GM18909 (cell line): ENCODE measurements around the gene UBE3A.

Source experiments
- ATAC-seq: cut with Tn5 transposase; IDR thresholded peaks from one replicate; pipeline ENCODE4 v1.9.1; 2021; ENCODE audit warnings: mild to moderate bottlenecking; ENCODE audit not compliant: unreplicated experiment, poor library complexity

UBE3A gene

GRCh38 chr15:25339431-25339830 lies 99.4 kb downstream of the UBE3A start:
- ATAC-seq: no peak

- ATAC-seq: no peak
These were observed 103.5 kb downstream of the UBE3A start for GRCh38 chr15:25335279-25335678.

GRCh38 chr15:25333049-25333448 lies 105.8 kb downstream of the UBE3A start:
- no peak for ATAC-seq

DNA sequence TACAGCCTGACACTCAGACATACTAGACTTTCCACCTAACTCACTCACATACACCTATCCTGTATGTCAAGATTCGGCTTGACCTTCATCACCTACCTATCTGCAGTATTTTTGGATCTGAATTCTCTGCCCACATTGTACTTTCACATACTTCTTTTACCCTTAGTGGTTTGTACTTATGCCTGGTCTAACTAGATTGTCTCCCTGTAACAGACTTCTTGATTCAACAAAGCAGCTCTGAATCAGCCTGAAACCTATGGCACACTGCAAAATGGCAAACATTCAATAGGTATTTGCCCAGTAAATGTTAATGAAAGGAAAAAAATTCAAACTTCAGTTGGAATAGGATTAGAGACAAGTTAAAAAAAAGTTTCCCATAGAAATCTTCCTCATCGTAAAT lies 106.5 kb downstream of the UBE3A start:
- ATAC-seq: no peak

DNA sequence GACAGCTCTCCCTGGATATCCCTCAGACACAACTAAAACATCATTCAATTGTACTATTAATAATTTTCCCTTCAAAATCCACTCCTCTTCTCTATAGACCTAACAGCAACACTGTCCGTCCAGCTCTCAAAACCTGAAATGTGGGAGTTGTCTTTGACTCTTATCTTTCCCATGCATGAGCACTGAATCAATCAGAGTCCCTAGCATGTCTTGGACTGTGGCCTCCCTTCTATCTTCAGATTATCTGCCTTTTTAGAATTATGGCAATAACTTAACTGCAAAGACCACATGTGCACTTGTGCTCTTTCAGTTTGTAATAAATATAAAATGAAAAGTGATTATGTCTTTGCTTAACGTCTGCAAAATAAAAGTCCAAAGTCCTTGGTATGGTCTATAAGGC lies 107.0 kb downstream of the UBE3A start:
- no peak for ATAC-seq

DNA sequence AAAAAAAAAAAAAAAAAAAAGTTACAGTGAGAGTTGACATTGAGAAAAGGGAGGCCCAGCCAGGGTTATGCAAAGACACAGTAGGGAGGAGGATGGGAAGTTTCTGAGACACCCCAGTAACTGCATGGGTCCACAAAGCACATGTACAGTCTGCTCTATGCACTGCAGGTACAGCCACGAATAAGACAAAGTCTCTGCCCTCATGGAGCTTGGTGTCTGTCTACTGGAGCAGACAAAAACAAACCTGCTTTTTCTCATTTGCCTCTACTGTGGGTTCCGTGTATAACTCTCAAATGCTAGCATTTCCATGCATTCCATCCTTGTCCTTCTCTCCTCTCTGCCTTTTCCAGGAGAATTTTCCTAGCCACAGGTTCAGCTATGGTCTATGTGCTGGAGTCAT lies 107.4 kb downstream of the UBE3A start:
- ATAC-seq: no peak

DNA sequence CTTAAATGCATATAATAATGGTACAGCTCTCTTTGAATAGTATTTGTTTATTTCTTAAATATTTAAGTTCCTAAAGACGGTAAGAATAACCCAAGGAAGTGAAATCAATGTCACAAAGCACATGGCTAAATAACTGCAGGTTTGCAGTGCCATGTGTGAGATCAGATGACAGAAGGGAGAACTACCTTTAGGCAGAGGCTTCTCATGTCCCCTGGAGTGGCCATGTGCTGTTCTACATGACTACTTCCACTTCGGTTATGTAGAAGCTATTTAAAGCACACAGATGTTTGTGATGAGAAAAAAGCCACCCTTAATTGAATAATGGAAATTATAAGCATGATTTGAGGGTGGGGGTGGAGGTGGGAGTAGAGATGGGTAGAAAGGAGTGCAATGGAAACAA lies 109.1 kb downstream of the UBE3A start:
- no peak for ATAC-seq

GRCh38 chr15:25327686-25328085 lies 111.1 kb downstream of the UBE3A start:
- no peak for ATAC-seq

- ATAC-seq: no peak
These were observed 113.6 kb downstream of the UBE3A start for GRCh38 chr15:25325187-25325586.

- no peak for ATAC-seq
These were observed 115.4 kb downstream of the UBE3A start for GRCh38 chr15:25323420-25323819.

- ATAC-seq: no peak
These were observed 151.0 kb downstream of the UBE3A start for GRCh38 chr15:25287823-25288222.
